ENCODE data around the gene AGBL1.

DNA sequence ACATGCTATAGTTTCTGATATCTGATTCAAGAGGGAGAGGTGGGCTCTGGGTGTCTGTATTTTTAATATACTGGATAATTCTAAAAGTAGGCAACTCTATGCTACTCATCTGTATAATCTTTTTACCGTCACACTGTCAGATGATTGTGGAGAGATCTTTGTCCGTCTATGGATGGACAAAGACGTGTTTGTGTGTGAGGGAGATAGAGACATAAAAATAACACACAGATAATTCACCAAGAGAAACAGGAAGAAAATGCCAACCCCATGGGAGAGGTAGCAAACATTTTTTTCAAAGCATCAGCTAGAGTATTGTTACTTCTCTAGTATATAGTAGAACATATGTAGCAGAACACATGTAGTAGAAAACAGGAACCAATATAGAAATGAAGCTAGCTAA lies 346.1 kb downstream of the AGBL1 start:
- TF ChIP-seq, protein P1, sequence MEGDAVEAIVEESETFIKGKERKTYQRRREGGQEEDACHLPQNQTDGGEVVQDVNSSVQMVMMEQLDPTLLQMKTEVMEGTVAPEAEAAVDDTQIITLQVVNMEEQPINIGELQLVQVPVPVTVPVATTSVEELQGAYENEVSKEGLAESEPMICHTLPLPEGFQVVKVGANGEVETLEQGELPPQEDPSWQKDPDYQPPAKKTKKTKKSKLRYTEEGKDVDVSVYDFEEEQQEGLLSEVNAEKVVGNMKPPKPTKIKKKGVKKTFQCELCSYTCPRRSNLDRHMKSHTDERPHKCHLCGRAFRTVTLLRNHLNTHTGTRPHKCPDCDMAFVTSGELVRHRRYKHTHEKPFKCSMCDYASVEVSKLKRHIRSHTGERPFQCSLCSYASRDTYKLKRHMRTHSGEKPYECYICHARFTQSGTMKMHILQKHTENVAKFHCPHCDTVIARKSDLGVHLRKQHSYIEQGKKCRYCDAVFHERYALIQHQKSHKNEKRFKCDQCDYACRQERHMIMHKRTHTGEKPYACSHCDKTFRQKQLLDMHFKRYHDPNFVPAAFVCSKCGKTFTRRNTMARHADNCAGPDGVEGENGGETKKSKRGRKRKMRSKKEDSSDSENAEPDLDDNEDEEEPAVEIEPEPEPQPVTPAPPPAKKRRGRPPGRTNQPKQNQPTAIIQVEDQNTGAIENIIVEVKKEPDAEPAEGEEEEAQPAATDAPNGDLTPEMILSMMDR (IDR thresholded peaks at IDR 0.05; ENCODE audit: low read depth, low read length, missing input control) = no peak
- no peak for TF ChIP-seq SP1 (IDR thresholded peaks at IDR 0.05)
